GM12892 (cell line): ENCODE data around the gene TLX2.

Experiments
- POLR2A ChIP-seq: IDR thresholded peaks from 2 replicates; pipeline ENCODE4 v1.6.1; 2011; ENCODE audit warnings: low read depth, low read length, control low read depth
- TAF1 ChIP-seq: IDR thresholded peaks from 2 replicates; pipeline ENCODE4 v1.6.1; 2011; ENCODE audit warnings: low read depth, mild to moderate bottlenecking, control low read depth, low read length, borderline replicate concordance

- TF ChIP-seq POLR2A = no peak
- no peak for TF ChIP-seq TAF1
Measured at GRCh38 chr2:74559912-74560311, 45.7 kb downstream of the TLX2 start.
